ENCODE measurements around the gene MEGF8.

- TF ChIP-seq CTCF (IDR thresholded peaks at IDR 0.05; ENCODE audit: low read depth, low read length, missing input control) (no peak), YY1 (IDR thresholded peaks at IDR 0.05) (no peak), SP1 (IDR thresholded peaks at IDR 0.05) (no peak), TAF1 (conservative IDR thresholded peaks at IDR 0.05) (no peak), REST (IDR thresholded peaks at IDR 0.05) (no peak)
These were observed 44.1 kb downstream of the MEGF8 start for GRCh38 chr19:42369433-42370067.

Measured in liver (tissue), 3 donors.